ENCODE data around the gene ZBTB16. TPM values are rescaled to one million over a fixed set of nuclear protein-coding genes. Genes with fewer than 3 reads are reported as not detected.

The ZBTB16 gene
- total and polyA plus RNA-seq, 9 donors, result 12.7 to 160 (median 68.7) TPM

DNA sequence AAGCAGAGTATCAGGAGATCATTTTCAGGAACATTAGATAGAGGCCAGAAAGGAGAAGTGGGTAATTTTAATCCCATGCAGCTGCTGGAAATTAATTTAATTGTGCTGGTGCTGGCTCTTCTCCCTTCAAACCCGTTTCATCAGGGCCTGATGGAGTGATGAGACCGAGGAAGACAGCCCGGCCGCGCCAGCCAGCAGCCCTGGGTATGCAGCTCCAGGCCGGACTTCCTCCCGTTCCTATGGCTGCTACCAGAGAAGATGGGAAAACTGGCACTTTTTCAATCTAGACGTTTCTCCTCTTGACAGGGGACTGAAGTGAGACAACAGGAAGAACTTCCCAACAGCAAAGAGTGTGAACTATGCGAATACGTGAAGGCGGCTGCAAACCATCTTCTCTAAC is 24.6 kb upstream of the ZBTB16 start:
- H3K27me3 ChIP-seq, result no peaks in the 10 kb centered on the region
- no peaks in the 10 kb centered on the region for H3K9me3 ChIP-seq
- 87 to 92% (median 89%) methylated on average over 11 of the region's 11 CpGs for WGBS, 3 donors
- no peaks in the 10 kb centered on the region for H3K36me3 ChIP-seq
- peaks cover 1% of the 10 kb centered on the region for H3K4me1 ChIP-seq (ENCODE audit: insufficient read depth)
- H3K27ac ChIP-seq, result no peak overlapping the region
- no peak for TF ChIP-seq EP300 (IDR thresholded peaks at IDR 0.05)
- TF ChIP-seq, protein P1, sequence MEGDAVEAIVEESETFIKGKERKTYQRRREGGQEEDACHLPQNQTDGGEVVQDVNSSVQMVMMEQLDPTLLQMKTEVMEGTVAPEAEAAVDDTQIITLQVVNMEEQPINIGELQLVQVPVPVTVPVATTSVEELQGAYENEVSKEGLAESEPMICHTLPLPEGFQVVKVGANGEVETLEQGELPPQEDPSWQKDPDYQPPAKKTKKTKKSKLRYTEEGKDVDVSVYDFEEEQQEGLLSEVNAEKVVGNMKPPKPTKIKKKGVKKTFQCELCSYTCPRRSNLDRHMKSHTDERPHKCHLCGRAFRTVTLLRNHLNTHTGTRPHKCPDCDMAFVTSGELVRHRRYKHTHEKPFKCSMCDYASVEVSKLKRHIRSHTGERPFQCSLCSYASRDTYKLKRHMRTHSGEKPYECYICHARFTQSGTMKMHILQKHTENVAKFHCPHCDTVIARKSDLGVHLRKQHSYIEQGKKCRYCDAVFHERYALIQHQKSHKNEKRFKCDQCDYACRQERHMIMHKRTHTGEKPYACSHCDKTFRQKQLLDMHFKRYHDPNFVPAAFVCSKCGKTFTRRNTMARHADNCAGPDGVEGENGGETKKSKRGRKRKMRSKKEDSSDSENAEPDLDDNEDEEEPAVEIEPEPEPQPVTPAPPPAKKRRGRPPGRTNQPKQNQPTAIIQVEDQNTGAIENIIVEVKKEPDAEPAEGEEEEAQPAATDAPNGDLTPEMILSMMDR (IDR thresholded peaks at IDR 0.05), result no peak
- no peak for TF ChIP-seq POLR2A (IDR thresholded peaks at IDR 0.05)
- no peak overlapping the region for H3K4me3 ChIP-seq
- DNase-seq, result no peak
- intact Hi-C loops (cut with DNase I), result loop anchor here in 1 of 4 donors (5.0 kb wide), 1 partner anchor 227 kb away; no protein-coding TSS in a partner anchor

DNA sequence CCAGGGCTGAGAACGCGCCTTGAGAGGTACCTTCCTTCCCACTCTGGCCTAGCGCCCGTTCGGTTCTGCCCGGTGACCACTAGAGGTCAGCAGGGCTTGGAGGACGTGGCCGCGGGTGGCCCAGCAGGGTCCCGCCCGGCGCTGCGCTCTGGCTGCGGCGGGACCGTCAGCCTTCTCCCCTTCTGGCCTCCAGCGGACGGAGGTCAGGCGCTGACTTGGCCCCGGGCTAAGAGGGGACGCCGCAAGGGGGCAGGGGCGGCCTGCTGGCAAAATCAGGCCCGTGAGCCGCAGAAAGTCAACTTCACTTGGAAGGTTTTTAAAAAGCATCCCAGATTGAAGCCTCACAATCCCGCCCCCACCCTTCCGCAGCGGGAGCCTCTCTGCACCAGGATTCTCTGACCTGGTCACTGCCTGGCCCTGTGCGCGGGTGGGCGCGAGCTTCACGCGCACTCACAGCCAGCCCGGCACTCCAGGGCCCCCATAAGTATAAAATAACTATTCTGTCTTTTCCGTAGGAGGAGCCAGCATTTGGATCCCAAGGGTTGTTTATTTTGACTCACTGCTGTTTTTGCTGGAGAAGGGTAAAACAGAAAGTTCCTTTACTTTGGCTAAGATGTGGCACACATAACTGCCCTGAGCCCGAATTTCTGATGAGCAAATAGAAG is 23.2 kb upstream of the ZBTB16 start:
- no peak for TF ChIP-seq EP300 (IDR thresholded peaks at IDR 0.05)
- TF ChIP-seq, protein P1 (IDR thresholded peaks at IDR 0.05), result peak; percentile 75 to 88 (median 85)
- intact Hi-C loops (cut with DNase I), result loop anchor here in 3 of 4 donors (2.0 to 5.0 kb wide), 2 partner anchors 225 to 226 kb away; no protein-coding TSS in a partner anchor
- 1 to 2% (median 1%) methylated on average over 36 to 37 of the region's 37 CpGs for WGBS, 3 donors
- Histone ChIP-seq H3K4me3 (peak overlapping the region; percentile 40), H3K27ac (peak overlapping the region; percentile 54 to 71), H3K27me3 (no peaks in the 10 kb centered on the region), H3K4me1 (ENCODE audit: insufficient read depth) (peaks cover 1% of the 10 kb centered on the region), H3K9me3 (no peaks in the 10 kb centered on the region), H3K36me3 (no peaks in the 10 kb centered on the region)
- DNase-seq, result peak; percentile 80 to 90 (median 84)

DNA sequence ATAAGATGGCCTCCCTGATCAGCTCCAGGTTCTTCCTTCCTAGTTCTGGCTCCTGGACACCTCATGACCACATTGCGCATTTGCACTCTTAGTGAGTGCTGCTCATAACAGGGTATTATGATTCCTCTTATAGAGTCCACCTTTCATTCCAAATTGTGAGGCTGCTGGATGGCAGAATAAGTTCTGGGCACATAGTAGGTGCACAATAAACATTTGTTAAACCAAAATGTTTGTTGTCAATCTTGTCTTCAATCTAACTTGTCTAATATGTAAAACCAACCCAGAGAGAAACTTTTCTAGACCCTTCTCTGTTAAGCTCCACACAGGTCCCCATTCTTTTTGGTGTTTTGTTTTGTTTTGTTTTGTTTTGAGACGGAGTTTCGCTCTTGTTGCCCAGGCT is 22.6 kb upstream of the ZBTB16 start:
- no peaks in the 10 kb centered on the region for H3K36me3 ChIP-seq
- H3K27ac ChIP-seq, result no peak overlapping the region
- intact Hi-C loops (cut with DNase I), result loop anchor here in 3 of 4 donors (2.0 to 5.0 kb wide), 2 partner anchors 224 to 225 kb away; no protein-coding TSS in a partner anchor
- DNase-seq, result no peak
- H3K9me3 ChIP-seq, result no peaks in the 10 kb centered on the region
- H3K4me1 ChIP-seq (ENCODE audit: insufficient read depth), result peaks cover 1% of the 10 kb centered on the region
- H3K4me3 ChIP-seq, result no peak overlapping the region
- TF ChIP-seq POLR2A (IDR thresholded peaks at IDR 0.05) (no peak), EP300 (IDR thresholded peaks at IDR 0.05) (no peak)
- TF ChIP-seq, protein P1 (IDR thresholded peaks at IDR 0.05), result no peak
- 61 to 85% (median 79%) methylated on average over 3 of the region's 3 CpGs for WGBS, 3 donors
- no peaks in the 10 kb centered on the region for H3K27me3 ChIP-seq

DNA sequence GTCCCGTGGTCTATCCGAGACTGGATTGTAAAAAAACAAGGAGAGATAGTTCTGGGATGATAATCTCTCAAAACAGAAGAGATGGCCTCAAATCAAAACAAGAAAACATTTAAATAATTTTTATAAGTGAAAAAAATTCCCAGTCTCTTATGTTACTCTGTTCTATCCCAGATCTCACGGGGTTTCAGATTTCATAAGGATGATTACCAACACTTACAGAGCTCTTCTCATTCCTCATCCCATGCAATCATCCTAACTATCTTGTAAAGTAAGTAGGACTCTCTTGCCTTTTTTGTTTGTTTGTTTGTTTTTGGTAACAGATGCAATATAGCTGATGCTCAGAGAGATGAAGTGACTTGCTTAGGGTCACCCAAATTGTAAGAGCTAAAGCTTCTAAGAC is 20.0 kb upstream of the ZBTB16 start:
- H3K36me3 ChIP-seq, result no peaks in the 10 kb centered on the region
- no peaks in the 10 kb centered on the region for H3K27me3 ChIP-seq
- H3K9me3 ChIP-seq, result no peaks in the 10 kb centered on the region
- no peak overlapping the region for H3K4me3 ChIP-seq
- H3K4me1 ChIP-seq (ENCODE audit: insufficient read depth), result peaks cover 1% of the 10 kb centered on the region
- no peak overlapping the region for H3K27ac ChIP-seq
- TF ChIP-seq, protein P1 (IDR thresholded peaks at IDR 0.05), result no peak
- TF ChIP-seq POLR2A (IDR thresholded peaks at IDR 0.05) (no peak), EP300 (IDR thresholded peaks at IDR 0.05) (no peak)
- intact Hi-C loops (cut with DNase I), result loop anchor here in 1 of 4 donors (5.0 kb wide), 1 partner anchor 223 kb away; no protein-coding TSS in a partner anchor
- no peak for DNase-seq
- WGBS, 3 donors, result 62 to 79% (median 62%) methylated on average over 3 of the region's 3 CpGs

Data from ovary (tissue), 9 donors.